Astrocyte of the cerebellum (primary cell): ENCODE data around the gene CLCA1.
"Not testable (repeated sequence)": the region's sequence is repeated elsewhere in the genome, so short reads cannot be mapped to it uniquely, and the experiment has no call there.

Experiments used
- DNase-seq: peaks from one replicate; pipeline ENCODE4 v3.0.0-alpha.2; 2011; ENCODE audit warnings: low read depth
- H3K4me3 ChIP-seq: 2 replicates; pipeline ENCODE4 v1.5.1; 2011; ENCODE audit warnings: mild to moderate bottlenecking, low read depth, low read length, moderate library complexity
- CTCF ChIP-seq: IDR thresholded peaks from 2 replicates; pipeline ENCODE4 v1.5.1; 2012; ENCODE audit warnings: low read length, low read depth, moderate library complexity, mild to moderate bottlenecking; ENCODE audit errors: missing control alignments
- in situ Hi-C: cut with HindIII; loops from 2 replicates; pipeline ENCODE4 v1.10.0; 2017; ENCODE audit warnings: low sequenced_read_pairs

CLCA1 gene

GRCh38 chr1:86491171-86491950, 22.6 kb downstream of the CLCA1 start:
- TF ChIP-seq CTCF = no peak
- in situ Hi-C loops = no loop called here
- no peak for DNase-seq
- H3K4me3 ChIP-seq = no peak overlapping the region

GRCh38 chr1:86498281-86498680, 29.6 kb downstream of the CLCA1 start:
- in situ Hi-C loops = no loop called here
- no peak overlapping the region for H3K4me3 ChIP-seq
- no peak for TF ChIP-seq CTCF
- DNase-seq = no peak

- peak; percentile 20 for TF ChIP-seq CTCF
- DNase-seq = no peak
- in situ Hi-C loops = no loop called here
- H3K4me3 ChIP-seq = no peak overlapping the region
Measured at GRCh38 chr1:86499987-86500593, 31.4 kb downstream of the CLCA1 start.

- no peak for DNase-seq
- H3K4me3 ChIP-seq = no peak overlapping the region
- TF ChIP-seq CTCF = no peak
- in situ Hi-C loops = no loop called here
Measured at GRCh38 chr1:86500714-86501113, 32.0 kb downstream of the CLCA1 start.

- in situ Hi-C loops, DNase-seq, H3K4me3 ChIP-seq: not testable (repeated sequence)
- peak; percentile 35 for TF ChIP-seq CTCF
Measured at GRCh38 chr1:86502125-86502646, 33.5 kb downstream of the CLCA1 start.

GRCh38 chr1:86502721-86503405, 34.1 kb downstream of the CLCA1 start:
- no peak for TF ChIP-seq CTCF
- DNase-seq = no peak
- in situ Hi-C loops = no loop called here
- no peak overlapping the region for H3K4me3 ChIP-seq
